PC-9 (cell line): ENCODE data around the gene PDE1C.

Experiments used
- EZH2 ChIP-seq: fragments of 200-600 bp; sonication (generic); IDR thresholded peaks from 2 replicates; pipeline ENCODE4 v1.8.0; 2017; ENCODE audit warnings: antibody characterized with exemption, low read depth
- TF ChIP-seq, protein P1 (sequence below): fragments of 200-600 bp; sonication (generic); conservative IDR thresholded peaks from 2 replicates; pipeline ENCODE4 v1.6.1; 2017; ENCODE audit warnings: mixed run types, antibody characterized with exemption, mild to moderate bottlenecking, moderate library complexity

DNA sequence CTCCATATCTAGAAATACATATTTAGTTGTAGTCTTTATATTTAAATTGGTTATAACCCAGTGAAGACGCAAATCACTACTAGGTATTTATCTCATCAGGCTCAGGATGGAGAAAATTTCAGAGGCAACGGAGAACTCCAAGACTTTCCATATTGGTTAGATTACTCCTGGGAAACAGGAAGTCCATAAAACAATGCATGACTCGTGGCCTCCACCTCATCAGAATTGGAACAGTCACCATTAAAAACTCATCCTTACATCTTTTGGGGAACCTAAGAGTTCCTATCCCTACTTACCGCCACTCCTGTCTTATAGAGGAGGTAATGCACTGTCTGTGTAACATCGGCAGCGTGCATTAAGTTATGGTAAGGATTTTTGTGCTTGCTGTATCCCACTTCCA is 205.6 kb downstream of the PDE1C start:
- TF ChIP-seq, protein P1, sequence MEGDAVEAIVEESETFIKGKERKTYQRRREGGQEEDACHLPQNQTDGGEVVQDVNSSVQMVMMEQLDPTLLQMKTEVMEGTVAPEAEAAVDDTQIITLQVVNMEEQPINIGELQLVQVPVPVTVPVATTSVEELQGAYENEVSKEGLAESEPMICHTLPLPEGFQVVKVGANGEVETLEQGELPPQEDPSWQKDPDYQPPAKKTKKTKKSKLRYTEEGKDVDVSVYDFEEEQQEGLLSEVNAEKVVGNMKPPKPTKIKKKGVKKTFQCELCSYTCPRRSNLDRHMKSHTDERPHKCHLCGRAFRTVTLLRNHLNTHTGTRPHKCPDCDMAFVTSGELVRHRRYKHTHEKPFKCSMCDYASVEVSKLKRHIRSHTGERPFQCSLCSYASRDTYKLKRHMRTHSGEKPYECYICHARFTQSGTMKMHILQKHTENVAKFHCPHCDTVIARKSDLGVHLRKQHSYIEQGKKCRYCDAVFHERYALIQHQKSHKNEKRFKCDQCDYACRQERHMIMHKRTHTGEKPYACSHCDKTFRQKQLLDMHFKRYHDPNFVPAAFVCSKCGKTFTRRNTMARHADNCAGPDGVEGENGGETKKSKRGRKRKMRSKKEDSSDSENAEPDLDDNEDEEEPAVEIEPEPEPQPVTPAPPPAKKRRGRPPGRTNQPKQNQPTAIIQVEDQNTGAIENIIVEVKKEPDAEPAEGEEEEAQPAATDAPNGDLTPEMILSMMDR: no peak
- no peak for TF ChIP-seq EZH2
